B cell (primary cell): ENCODE data around the gene RARRES1. TPM values are rescaled to one million over a fixed set of nuclear protein-coding genes. Genes with fewer than 3 reads are reported as not detected.

ENCODE experiments used
- ATAC-seq: fragments of 200-7000 bp; cut with Tn5 transposase; one replicate; pipeline ENCODE4 v1.10.0; 2021; ENCODE audit warnings: low read depth, mild to moderate bottlenecking, moderate number of reproducible peaks, moderate library complexity
- CTCF ChIA-PET: fragments of 350-600 bp; sonication (Branson Sonifier 250); formaldehyde crosslinking; loops from one replicate; lab custom pipeline; 2021; ENCODE audit warnings: antibody characterized with exemption, inconsistent platforms; lab: Charles Lee
- POLR2A ChIA-PET: fragments of 350-600 bp; sonication (Branson Sonifier 250); formaldehyde crosslinking; loops from one replicate; lab custom pipeline; 2021; ENCODE audit warnings: antibody characterized with exemption; lab: Charles Lee
- DNase-seq: peaks from one replicate; pipeline ENCODE4 v3.0.0; 2013
- H2AFZ ChIP-seq: 2 replicates; pipeline ENCODE4 v1.6.1; 2012; ENCODE audit warnings: mild to moderate bottlenecking, low read depth, low read length; ENCODE audit not compliant: insufficient read depth, poor library complexity, severe bottlenecking
- H3K27ac ChIP-seq, 2 donors: 1 replicate in 1 of 2; 2 replicates in 1 of 2; pipeline ENCODE4 v1.5.1; 2012 to 2013; ENCODE audit warnings: low read length in 2 of 2, mild to moderate bottlenecking in 2 of 2, moderate library complexity in 1 of 2
- H3K27me3 ChIP-seq, 4 experiments: fragments of 200-600 bp in 1 of 4; sonication (generic) in 1 of 4; replicated peaks in 1 of 4; 1 replicate in 2 of 4; 2 replicates in 2 of 4; pipeline versions ENCODE4 v1.6.1 to v1.7.0; 2013 to 2016; ENCODE audit warnings: low read length in 3 of 4, mild to moderate bottlenecking in 2 of 4, mixed read lengths in 1 of 4, moderate library complexity in 1 of 4; ENCODE audit not compliant: insufficient read depth in 4 of 4, control insufficient read depth in 3 of 4; ENCODE audit errors: control extremely low read depth in 1 of 4
- H3K36me3 ChIP-seq, 2 experiments: replicated peaks in 1 of 2; 1 replicate in 1 of 2; 2 replicates in 1 of 2; pipeline versions ENCODE4 v1.6.1 to v1.7.1; 2013; ENCODE audit warnings: low read length in 1 of 2; ENCODE audit not compliant: insufficient read depth in 2 of 2, control insufficient read depth in 1 of 2; ENCODE audit errors: control extremely low read depth in 1 of 2, extremely low read depth in 1 of 2
- H3K4me1 ChIP-seq, 2 donors: fragments of 200-600 bp in 1 of 2; sonication (generic) in 1 of 2; 1 replicate in 1 of 2; 2 replicates in 1 of 2; pipeline versions ENCODE4 v1.5.1 to v1.6.1; 2013 to 2017; ENCODE audit warnings: low read length in 2 of 2; ENCODE audit not compliant: control insufficient read depth in 2 of 2, insufficient read depth in 2 of 2
- H3K4me2 ChIP-seq: replicated peaks from 2 replicates; pipeline ENCODE3; 2012; ENCODE audit warnings: mild to moderate bottlenecking, low read depth, low read length; ENCODE audit not compliant: poor library complexity, severe bottlenecking
- H3K4me3 ChIP-seq, 5 experiments: fragments of 200-600 bp in 1 of 5; sonication (generic) in 1 of 5; 1 replicate in 3 of 5; 2 replicates in 2 of 5; pipeline versions ENCODE4 v1.5.1 to v1.7.0; 2011 to 2016; ENCODE audit warnings: low read length in 4 of 5, mild to moderate bottlenecking in 4 of 5, low read depth in 2 of 5, control low read depth in 1 of 5, moderate library complexity in 1 of 5; ENCODE audit not compliant: insufficient read depth in 1 of 5; ENCODE audit errors: control extremely low read depth in 1 of 5, extremely low read depth in 1 of 5
- H3K79me2 ChIP-seq: fragments of 200-600 bp; sonication (generic); one replicate; pipeline ENCODE4 v1.6.0; 2016; ENCODE audit warnings: low read length; ENCODE audit not compliant: control insufficient read depth, insufficient read depth
- H3K9ac ChIP-seq: fragments of 200-600 bp; sonication (generic); 2 replicates; pipeline ENCODE4 v1.6.1; 2017; ENCODE audit warnings: mild to moderate bottlenecking, low read length, moderate library complexity
- H3K9me3 ChIP-seq, 3 donors: one replicate each; pipeline versions ENCODE4 v1.6.1 to v1.7.1; 2013; ENCODE audit warnings: low read length in 2 of 3; ENCODE audit not compliant: control insufficient read depth in 2 of 3, insufficient read depth in 1 of 3; ENCODE audit errors: control extremely low read depth in 1 of 3
- H4K20me1 ChIP-seq: 2 replicates; pipeline ENCODE4 v1.6.0; 2012; ENCODE audit warnings: mild to moderate bottlenecking, low read length; ENCODE audit not compliant: insufficient read depth, control insufficient read depth, poor library complexity, severe bottlenecking
- H3K27ac Mint-ChIP-seq: one replicate; pipeline ENCODE4 v1.8.0; 2021; ENCODE audit warnings: mixed read lengths
- H3K27me3 Mint-ChIP-seq: one replicate; pipeline ENCODE4 v1.8.0; 2021; ENCODE audit warnings: mixed read lengths
- H3K4me1 Mint-ChIP-seq: one replicate; pipeline ENCODE4 v1.8.0; 2021; ENCODE audit warnings: mixed read lengths
- H3K4me3 Mint-ChIP-seq: one replicate; pipeline ENCODE4 v1.8.0; 2021; ENCODE audit warnings: mixed read lengths
- H3K9me3 Mint-ChIP-seq: one replicate; pipeline ENCODE4 v1.8.0; 2022; ENCODE audit warnings: mixed read lengths; ENCODE audit not compliant: insufficient read depth
- CTCF ChIP-seq: fragments of 200-600 bp; IDR thresholded peaks from one replicate; pipeline ENCODE4 v1.8.0; 2022; ENCODE audit warnings: antibody characterized with exemption, mild to moderate bottlenecking
- EZH2 ChIP-seq: IDR thresholded peaks from 2 replicates; pipeline ENCODE4 v1.6.1; 2012; ENCODE audit warnings: borderline replicate concordance, low read depth, mild to moderate bottlenecking, moderate library complexity, low read length; ENCODE audit not compliant: insufficient read depth, poor library complexity, severe bottlenecking
- WGBS: methylation state at CpG from one replicate; pipeline ENCODE4 v1.1.5; 2013; ENCODE audit warnings: missing lambda C conversion rate; ENCODE audit not compliant: insufficient coverage; 5-methylcytosine and 5-hydroxymethylcytosine counted together
- intact Hi-C: fragments of 100-400 bp; cut with micrococcal nuclease; formaldehyde crosslinking; loops from one replicate; pipeline ENCODE4 v1.10.0; 2022
- polyA plus RNA-seq: library from polyadenylated mRNA; depleted of rRNA; stranded (reverse); fragments of >200 nt; gene quantifications from 2 replicates; pipeline ENCODE4 v1.2.3, GENCODE V29; 2012
- total RNA-seq, 2 donors: library from RNA; stranded (reverse); fragments of 120-200 nt in 1 of 2; gene quantifications; 1 replicate in 1 of 2; 2 replicates in 1 of 2; pipeline versions ENCODE4 v1.2.3 to v1.2.4, GENCODE V29; 2013 to 2022

RARRES1 gene
- total and polyA plus RNA-seq, 2 donors (not counting 1 experiment from before 2014, with no cell fraction given), result not detected

- POLR2A ChIA-PET, result no interaction called here
- Histone ChIP-seq H3K9me3 (no peaks in the 10 kb centered on the region), H2AFZ (no peak overlapping the region), H3K27me3 (no peaks in the 10 kb centered on the region), H3K4me3 (no peak overlapping the region), H3K9ac (no peak overlapping the region), H3K36me3 (no peaks in the 10 kb centered on the region), H4K20me1 (no peaks in the 10 kb centered on the region), H3K27ac (no peak overlapping the region), H3K79me2 (no peaks in the 10 kb centered on the region), H3K4me1 (no peaks in the 10 kb centered on the region), H3K4me2 (no peak overlapping the region)
- Mint-ChIP-seq H3K4me1 (no peaks in the 10 kb centered on the region), H3K9me3 (no peaks in the 10 kb centered on the region), H3K27ac (no peak overlapping the region), H3K27me3 (no peaks in the 10 kb centered on the region), H3K4me3 (no peak overlapping the region)
- CTCF ChIA-PET, result interaction anchor here (1.3 kb wide), 1 partner anchor 18 kb away, joined by 3 read pairs; no protein-coding TSS in a partner anchor
- intact Hi-C loops, result no loop called here
- ATAC-seq (no peak), DNase-seq (no peak)
- 100% methylated on average over 3 of the region's 3 CpGs for WGBS
- TF ChIP-seq CTCF, result no peak
- no peak for TF ChIP-seq EZH2
These were observed 45.1 kb upstream of the RARRES1 start for GRCh38 chr3:158777161-158777873.

- Histone ChIP-seq H3K27me3 (no peaks in the 10 kb centered on the region), H3K79me2 (no peaks in the 10 kb centered on the region), H3K36me3 (no peaks in the 10 kb centered on the region), H4K20me1 (no peaks in the 10 kb centered on the region), H3K27ac (no peak overlapping the region), H3K4me2 (no peak overlapping the region), H3K4me3 (no peak overlapping the region), H3K4me1 (no peaks in the 10 kb centered on the region), H2AFZ (no peak overlapping the region), H3K9me3 (no peaks in the 10 kb centered on the region), H3K9ac (no peak overlapping the region)
- Mint-ChIP-seq H3K27ac (no peak overlapping the region), H3K4me1 (no peaks in the 10 kb centered on the region), H3K27me3 (no peaks in the 10 kb centered on the region), H3K4me3 (no peak overlapping the region), H3K9me3 (no peaks in the 10 kb centered on the region)
- TF ChIP-seq EZH2, result no peak
- no peak for TF ChIP-seq CTCF
- intact Hi-C loops, result no loop called here
- ChIA-PET CTCF (interaction anchor here (1.3 kb wide), 1 partner anchor 18 kb away, joined by 3 read pairs; no protein-coding TSS in a partner anchor), POLR2A (no interaction called here)
- WGBS, result 99% methylated on average over 7 of the region's 7 CpGs
- ATAC-seq, result no peak
- no peak for DNase-seq
These were observed 44.3 kb upstream of the RARRES1 start for GRCh38 chr3:158776531-158776930.
